Activated naive CD4-positive, alpha-beta T cell treated with anti-CD3 and anti-CD28 coated beads for 36 hours (primary cell): ENCODE data around the gene TRIM49C. TPM values are rescaled to one million over a fixed set of nuclear protein-coding genes. Genes with fewer than 3 reads are reported as not detected.
"Not testable (repeated sequence)": the region's sequence is repeated elsewhere in the genome, so short reads cannot be mapped to it uniquely, and the experiment has no call there.

Experiments used
- CTCF ChIA-PET: fragments of 350-600 bp; sonication (Branson Sonifier 250); formaldehyde crosslinking; loops from one replicate; lab custom pipeline; 2021; ENCODE audit warnings: antibody characterized with exemption; lab: Charles Lee
- DNase-seq: peaks from one replicate; pipeline ENCODE4 v3.0.0-alpha.2; 2020
- H3K27ac Mint-ChIP-seq: one replicate; pipeline ENCODE4 v1.8.0; 2021; ENCODE audit warnings: mild to moderate bottlenecking, mixed read lengths
- H3K27me3 Mint-ChIP-seq: one replicate; pipeline ENCODE4 v1.8.0; 2021; ENCODE audit warnings: low read depth, mixed read lengths
- H3K36me3 Mint-ChIP-seq: one replicate; pipeline ENCODE4 v1.8.0; 2021; ENCODE audit warnings: low read depth, mixed read lengths
- H3K4me1 Mint-ChIP-seq: one replicate; pipeline ENCODE4 v1.8.0; 2021; ENCODE audit warnings: low read depth, mixed read lengths
- H3K4me3 Mint-ChIP-seq: one replicate; pipeline ENCODE4 v1.8.0; 2021; ENCODE audit warnings: mild to moderate bottlenecking, moderate library complexity, mixed read lengths
- H3K9me3 Mint-ChIP-seq: one replicate; pipeline ENCODE4 v1.8.0; 2021; ENCODE audit warnings: mixed read lengths
- intact Hi-C: fragments of 100-400 bp; cut with micrococcal nuclease; formaldehyde crosslinking; loops from one replicate; pipeline ENCODE4 v1.15.1; 2023
- total RNA-seq, 2 experiments: library from RNA; stranded (reverse); gene quantifications; one replicate each; pipeline ENCODE4 v1.2.3, GENCODE V29; 2021

Gene TRIM49C, protein sequence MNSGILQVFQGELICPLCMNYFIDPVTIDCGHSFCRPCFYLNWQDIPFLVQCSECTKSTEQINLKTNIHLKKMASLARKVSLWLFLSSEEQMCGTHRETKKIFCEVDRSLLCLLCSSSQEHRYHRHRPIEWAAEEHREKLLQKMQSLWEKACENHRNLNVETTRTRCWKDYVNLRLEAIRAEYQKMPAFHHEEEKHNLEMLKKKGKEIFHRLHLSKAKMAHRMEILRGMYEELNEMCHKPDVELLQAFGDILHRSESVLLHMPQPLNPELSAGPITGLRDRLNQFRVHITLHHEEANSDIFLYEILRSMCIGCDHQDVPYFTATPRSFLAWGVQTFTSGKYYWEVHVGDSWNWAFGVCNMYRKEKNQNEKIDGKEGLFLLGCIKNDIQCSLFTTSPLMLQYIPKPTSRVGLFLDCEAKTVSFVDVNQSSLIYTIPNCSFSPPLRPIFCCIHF
- not detected for total RNA-seq

GRCh38 chr11:90030806-90031205, at the start of gene TRIM49C:
TRIM49C (plus strand) TSS chr11:90031106; CDS start chr11:90035212, 4,106 bp downstream.
- H3K4me3 Mint-ChIP-seq, CTCF ChIA-PET, H3K9me3 Mint-ChIP-seq, H3K4me1 Mint-ChIP-seq, DNase-seq, H3K27ac Mint-ChIP-seq, intact Hi-C loops, H3K27me3 Mint-ChIP-seq, H3K36me3 Mint-ChIP-seq: not testable (repeated sequence)

DNA sequence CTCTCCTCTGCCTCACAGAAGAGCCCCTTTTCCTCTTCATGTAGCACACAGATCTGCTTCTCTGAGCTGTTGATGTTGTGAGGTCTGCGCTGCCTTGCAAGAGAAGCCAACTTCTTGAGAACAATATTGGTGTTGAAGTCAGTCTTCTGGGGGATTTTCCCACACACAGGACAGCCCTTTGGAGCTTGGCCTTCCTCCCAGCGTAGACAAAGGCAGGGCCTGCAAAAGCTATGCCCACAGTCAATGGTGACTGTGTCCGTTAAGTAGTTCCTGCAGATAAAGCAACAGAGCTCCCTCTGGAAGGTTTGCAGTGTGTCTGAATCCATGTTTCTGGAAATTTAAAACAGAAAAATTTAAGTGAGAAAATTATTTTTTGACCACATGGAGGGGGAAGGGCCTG, 6.7 kb upstream of the TRIM49C start:
- H3K4me1 Mint-ChIP-seq, H3K36me3 Mint-ChIP-seq, H3K27me3 Mint-ChIP-seq, CTCF ChIA-PET, H3K4me3 Mint-ChIP-seq, H3K27ac Mint-ChIP-seq, H3K9me3 Mint-ChIP-seq, intact Hi-C loops, DNase-seq: not testable (repeated sequence)

DNA sequence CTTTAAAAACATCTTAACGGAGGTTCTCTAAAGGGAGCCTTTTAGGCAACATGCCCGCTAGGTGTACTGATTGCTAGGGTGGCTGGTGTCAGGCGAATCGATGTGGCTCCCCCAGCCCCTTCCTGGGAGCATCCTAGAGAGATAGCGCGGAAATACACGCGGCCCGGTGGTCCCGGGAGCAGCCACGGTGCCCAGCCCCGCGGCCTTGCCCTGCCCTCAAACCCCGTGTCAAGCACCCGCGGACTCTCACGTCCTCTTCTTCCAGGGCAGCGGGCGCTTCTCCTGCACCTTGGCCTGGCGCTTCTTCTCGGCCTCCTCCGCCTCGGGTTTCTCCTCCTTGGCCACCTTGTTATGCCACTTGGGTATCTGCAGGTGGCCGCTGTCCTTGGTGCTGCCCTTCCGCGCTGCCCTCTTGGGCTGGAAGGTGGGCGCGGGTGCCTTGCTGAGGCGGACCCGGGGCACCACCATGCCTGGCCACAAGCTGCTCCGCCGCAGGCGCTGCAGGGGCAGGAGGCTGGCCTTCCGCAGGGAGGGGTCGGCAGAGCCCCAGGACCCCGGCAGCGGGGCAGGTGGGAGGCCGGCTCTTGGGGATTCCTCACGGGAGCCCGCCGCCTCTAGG, 20.8 kb downstream of the TRIM49C start:
- H3K27me3 Mint-ChIP-seq, H3K4me1 Mint-ChIP-seq, H3K4me3 Mint-ChIP-seq, DNase-seq, H3K36me3 Mint-ChIP-seq, CTCF ChIA-PET, H3K9me3 Mint-ChIP-seq, intact Hi-C loops, H3K27ac Mint-ChIP-seq: not testable (repeated sequence)

DNA sequence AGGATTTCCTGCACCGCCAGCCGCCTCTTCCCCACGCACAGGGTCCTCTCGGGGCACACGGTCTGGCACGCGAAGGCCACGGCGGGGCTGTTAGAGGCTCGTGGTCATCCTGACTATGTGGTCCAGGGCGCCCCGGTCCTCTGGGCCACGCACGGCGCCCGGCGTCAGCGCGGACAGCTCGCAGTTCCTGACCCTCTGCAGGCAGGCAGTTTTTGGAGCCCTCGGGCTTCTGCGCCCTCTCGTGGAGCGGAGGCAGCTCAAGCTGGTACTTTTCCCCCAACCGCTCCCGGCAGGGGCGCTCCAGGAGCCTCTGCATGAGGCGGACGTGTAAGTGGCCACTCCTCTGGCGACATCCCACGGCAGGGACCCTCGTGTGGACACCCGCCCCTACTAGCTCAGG, 21.4 kb downstream of the TRIM49C start:
- H3K36me3 Mint-ChIP-seq, intact Hi-C loops, H3K9me3 Mint-ChIP-seq, H3K4me3 Mint-ChIP-seq, H3K27ac Mint-ChIP-seq, H3K4me1 Mint-ChIP-seq, CTCF ChIA-PET, H3K27me3 Mint-ChIP-seq: not testable (repeated sequence)
- DNase-seq: peak; percentile 3

GRCh38 chr11:90053545-90053944, 22.6 kb downstream of the TRIM49C start:
- H3K9me3 Mint-ChIP-seq, H3K27ac Mint-ChIP-seq, H3K36me3 Mint-ChIP-seq, intact Hi-C loops, H3K4me3 Mint-ChIP-seq, CTCF ChIA-PET, H3K27me3 Mint-ChIP-seq, H3K4me1 Mint-ChIP-seq, DNase-seq: not testable (repeated sequence)

GRCh38 chr11:90085650-90086049, 54.7 kb downstream of the TRIM49C start, which contains the start of gene UBTFL1:
UBTFL1 (plus strand) TSS chr11:90085950; CDS start chr11:90085950, 0 bp downstream.
- intact Hi-C loops, H3K9me3 Mint-ChIP-seq, H3K27me3 Mint-ChIP-seq, CTCF ChIA-PET, H3K4me3 Mint-ChIP-seq, DNase-seq, H3K27ac Mint-ChIP-seq, H3K4me1 Mint-ChIP-seq, H3K36me3 Mint-ChIP-seq: not testable (repeated sequence)

DNA sequence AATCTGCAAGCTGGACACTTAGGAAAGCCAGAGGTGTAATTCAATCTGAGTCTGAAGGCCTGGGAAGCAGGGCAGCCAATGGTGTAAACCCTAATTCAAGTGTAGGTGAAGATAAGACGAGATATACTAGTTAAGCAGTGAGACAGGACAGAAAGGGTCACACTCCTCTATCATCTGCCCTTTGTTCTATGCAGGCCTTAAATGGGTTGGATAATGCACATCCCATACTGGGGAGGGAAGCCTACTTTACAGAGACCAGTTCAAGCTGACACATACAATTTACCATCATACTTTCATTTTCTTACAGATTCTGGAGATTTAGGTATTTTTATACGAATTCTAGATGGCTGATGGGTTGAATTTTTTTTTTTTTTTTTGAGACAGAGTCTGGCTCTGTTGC, 57.8 kb downstream of the TRIM49C start:
- not testable (repeated sequence) for H3K36me3 Mint-ChIP-seq

More for the DNA sequence above, 57.8 kb downstream of the TRIM49C start:
- intact Hi-C loops, DNase-seq, H3K27ac Mint-ChIP-seq, H3K4me3 Mint-ChIP-seq, H3K9me3 Mint-ChIP-seq, H3K27me3 Mint-ChIP-seq, H3K4me1 Mint-ChIP-seq, CTCF ChIA-PET: not testable (repeated sequence)

Other genes with a start within 250 kb of the TRIM49C start
- gene TRIM49, start 222.5 kb upstream of the TRIM49C start, total RNA-seq: not detected
- not detected for gene TRIM64B, start 152.6 kb upstream of the TRIM49C start, total RNA-seq
- gene TRIM49D1, start 108.9 kb upstream of the TRIM49C start, total RNA-seq: not detected
- gene TRIM49D2, start 107.0 kb upstream of the TRIM49C start, total RNA-seq: not detected
- not detected for gene TRIM64, start 65.1 kb upstream of the TRIM49C start, total RNA-seq
- gene UBTFL1, start 54.8 kb downstream of the TRIM49C start, total RNA-seq: not detected
- gene NAALAD2, start 103.6 kb downstream of the TRIM49C start, total RNA-seq: not detected
- gene CHORDC1, start 191.9 kb downstream of the TRIM49C start, total RNA-seq: 10 to 100 TPM; 49.8 to 49.9 TPM